Ovary (tissue), 9 donors: ENCODE data around the gene RAPGEF2. TPM values are rescaled to one million over a fixed set of nuclear protein-coding genes. Genes with fewer than 3 reads are reported as not detected.

Experiments used
- DNase-seq, 5 donors: peaks; one replicate each; pipeline ENCODE4 v3.0.0-alpha.2; 2019 to 2020
- H3K27ac ChIP-seq, 2 donors: fragments of 200-600 bp; one replicate each; pipeline versions ENCODE4 v1.5.1 to v1.8.0; 2019 to 2022
- H3K27me3 ChIP-seq: fragments of 200-600 bp; one replicate; pipeline ENCODE4 v1.8.0; 2022
- H3K36me3 ChIP-seq: fragments of 200-600 bp; sonication (generic); one replicate; pipeline ENCODE4 v1.5.1; 2019
- H3K4me1 ChIP-seq: one replicate; pipeline ENCODE4 v1.8.1; 2013; ENCODE audit warnings: mild to moderate bottlenecking, moderate library complexity; ENCODE audit not compliant: insufficient read depth
- H3K4me3 ChIP-seq: fragments of 200-600 bp; sonication (generic); one replicate; pipeline ENCODE4 v1.5.1; 2017
- H3K9me3 ChIP-seq, 2 donors: fragments of 200-600 bp in 1 of 2; sonication (generic) in 1 of 2; one replicate each; pipeline versions ENCODE4 v1.5.1 to v1.8.1; 2013 to 2019; ENCODE audit warnings: mild to moderate bottlenecking in 1 of 2, moderate library complexity in 1 of 2
- CTCF ChIP-seq, 3 donors: fragments of 450-650 bp in 2 of 3; fragments of 200-600 bp in 1 of 3; IDR thresholded peaks; one replicate each; pipeline versions ENCODE4 v1.5.1 to v1.8.0; 2016 to 2022; ENCODE audit warnings: antibody characterized with exemption in 3 of 3, mild to moderate bottlenecking in 1 of 3
- EP300 ChIP-seq: sonication (generic); formaldehyde crosslinking; IDR thresholded peaks from one replicate; pipeline ENCODE4 v1.6.1; 2017; ENCODE audit warnings: antibody characterized with exemption
- POLR2A ChIP-seq: fragments of 450-650 bp; IDR thresholded peaks from one replicate; pipeline ENCODE4 v1.6.1; 2017; ENCODE audit warnings: antibody characterized with exemption, mild to moderate bottlenecking, moderate library complexity
- WGBS, 3 donors: extraction: QIAGEN DNeasy Blood & Tissue Kit in 1 of 3; methylation state at CpG; one replicate each; pipeline versions ENCODE4 v1.1.5 to v1.1.7; 2013 to 2017; 5-methylcytosine and 5-hydroxymethylcytosine counted together
- intact Hi-C, 4 donors: fragments of 100-400 bp; cut with DNase I; formaldehyde crosslinking; loops; one replicate each; pipeline versions ENCODE4 v1.11.0 to v1.15.1; 2022 to 2023
- polyA plus RNA-seq, 2 donors: library from polyadenylated mRNA; stranded (reverse); fragments of 200-250 nt in 1 of 2; fragments of 350-450 nt in 1 of 2; fragmentation: Illumina TruSeq in 1 of 2; extraction: RNeasy Lipid Tissue Mini Kit (QIAGEN cat#74804) in 1 of 2; gene quantifications; one replicate each; pipeline ENCODE4 v1.2.3, GENCODE V29; 2013 to 2014
- total RNA-seq, 7 donors: library from RNA; depleted of rRNA in 2 of 7; stranded (reverse); fragments of >200 nt in 2 of 7; fragmentation: NEBNext Ultra II Directional in 3 of 7; extraction: Animal tissue kit (Norgen Biotek cat#: 25700) in 3 of 7; gene quantifications; one replicate each; pipeline versions ENCODE4 v1.1.0 to v1.2.4, GENCODE V29; 2016 to 2023
- donor health status: DM: no; HTN: no; CAD: no; lungs with moderate emphysema.
- donor health status: DM: no; HTN: no; CAD: no.
- donor health status: Bipolar disorder and iron deficiency.
- donor health status: DM: yes; HTN: yes; CAD: no.
- donor health status: DM: no; HTN: no; CAD: no.
- donor health status: DM: yes; HTN: yes; CAD: no.

RAPGEF2 gene
- total and polyA plus RNA-seq, 9 donors, result 11.5 to 46.5 (median 25.4) TPM

- Histone ChIP-seq H3K9me3 (no peaks in the 10 kb centered on the region), H3K4me1 (peaks cover 8% of the 10 kb centered on the region), H3K27me3 (no peaks in the 10 kb centered on the region), H3K27ac (no peak overlapping the region), H3K36me3 (no peaks in the 10 kb centered on the region), H3K4me3 (no peak overlapping the region)
- intact Hi-C loops, result no loop called here
- no peak for DNase-seq
- WGBS, 3 donors, result 87 to 91% (median 89%) methylated on average over 4 of the region's 4 CpGs
- TF ChIP-seq EP300 (no peak), CTCF (IDR thresholded peaks at IDR 0.05) (no peak), POLR2A (no peak)
These were observed 42.6 kb downstream of the RAPGEF2 start for GRCh38 chr4:159145318-159145991.

- Histone ChIP-seq H3K4me1 (peaks cover 10% of the 10 kb centered on the region), H3K4me3 (no peak overlapping the region)
- WGBS, 3 donors, result 86 to 90% (median 89%) methylated on average over 1 of the region's 1 CpG
These were observed 43.1 kb downstream of the RAPGEF2 start for GRCh38 chr4:159145992-159146330.

GRCh38 chr4:159146488-159146887 lies 43.6 kb downstream of the RAPGEF2 start:
- H3K36me3 ChIP-seq, result no peaks in the 10 kb centered on the region
- H3K9me3 ChIP-seq, result no peaks in the 10 kb centered on the region
- TF ChIP-seq EP300 (no peak), CTCF (IDR thresholded peaks at IDR 0.05) (no peak), POLR2A (no peak)
- H3K27ac ChIP-seq, result no peak overlapping the region
- H3K4me3 ChIP-seq, result no peak overlapping the region
- intact Hi-C loops, result no loop called here
- peaks cover 11% of the 10 kb centered on the region for H3K4me1 ChIP-seq
- DNase-seq, result no peak
- H3K27me3 ChIP-seq, result no peaks in the 10 kb centered on the region

More at GRCh38 chr4:159145992-159146330, 43.1 kb downstream of the RAPGEF2 start:
- Histone ChIP-seq H3K36me3 (no peaks in the 10 kb centered on the region), H3K27ac (no peak overlapping the region), H3K9me3 (no peaks in the 10 kb centered on the region), H3K27me3 (no peaks in the 10 kb centered on the region)
- DNase-seq, result no peak
- TF ChIP-seq CTCF (IDR thresholded peaks at IDR 0.05) (no peak), POLR2A (no peak), EP300 (no peak)
- intact Hi-C loops, result no loop called here

- H3K9me3 ChIP-seq, result no peaks in the 10 kb centered on the region
These were observed 45.6 kb downstream of the RAPGEF2 start for GRCh38 chr4:159148441-159148840.

More at GRCh38 chr4:159148441-159148840, 45.6 kb downstream of the RAPGEF2 start:
- intact Hi-C loops, result no loop called here
- WGBS, 3 donors, result 90 to 93% (median 93%) methylated on average over 2 of the region's 2 CpGs
- no peak overlapping the region for H3K4me3 ChIP-seq
- H3K36me3 ChIP-seq, result no peaks in the 10 kb centered on the region
- H3K27me3 ChIP-seq, result no peaks in the 10 kb centered on the region
- DNase-seq, result no peak
- TF ChIP-seq POLR2A (no peak), CTCF (IDR thresholded peaks at IDR 0.05) (no peak), EP300 (no peak)
- H3K4me1 ChIP-seq, result peaks cover 11% of the 10 kb centered on the region
- H3K27ac ChIP-seq, result no peak overlapping the region
